Caco-2 (cell line): ENCODE results near the gene MAP3K21. TPM values are rescaled to one million over a fixed set of nuclear protein-coding genes. Genes with fewer than 3 reads are reported as not detected.

Experiments used
- BruUV-seq: library from RNA; stranded (reverse); fragments of 400-500 nt; replicated peaks from 2 replicates; lab custom pipeline; 2021; lab: Mats Ljungman, UMichigan
- CTCF ChIA-PET: fragments of 300-600 bp; sonication (Branson Sonifier 250); formaldehyde crosslinking; loops from one replicate; lab custom pipeline; 2022; ENCODE audit warnings: antibody characterized with exemption; lab: Charles Lee
- POLR2A ChIA-PET: fragments of 300-600 bp; sonication (Branson Sonifier 250); formaldehyde crosslinking; loops from one replicate; lab custom pipeline; 2022; ENCODE audit warnings: antibody characterized with exemption; lab: Charles Lee
- DNase-seq, 2 experiments: peaks; one replicate each; pipeline versions ENCODE4 v3.0.0 to v3.0.0-alpha.2; 2020 to 2022
- H3K27me3 ChIP-seq: replicated peaks from 2 replicates; pipeline ENCODE4 v1.6.0; 2011; ENCODE audit warnings: low read length; ENCODE audit not compliant: control insufficient read depth, insufficient read depth
- H3K36me3 ChIP-seq: 2 replicates; pipeline ENCODE4 v1.5.1; 2011; ENCODE audit warnings: low read length; ENCODE audit not compliant: control insufficient read depth, insufficient read depth
- H3K4me1 ChIP-seq: fragments of 250-450 bp; sonication (Bioruptor Pico); 2 replicates; pipeline ENCODE4 v1.5.1; 2020; ENCODE audit warnings: mild to moderate bottlenecking
- H3K4me3 ChIP-seq: 2 replicates; pipeline ENCODE4 v1.5.1; 2011; ENCODE audit warnings: low read depth, mild to moderate bottlenecking, control low read depth, low read length
- H3K9me3 ChIP-seq: fragments of 250-450 bp; sonication (Bioruptor Pico); 2 replicates; pipeline ENCODE4 v1.5.1; 2020; ENCODE audit warnings: mild to moderate bottlenecking, moderate library complexity
- H3K27ac Mint-ChIP-seq: one replicate; pipeline ENCODE4 v1.8.0; 2022; ENCODE audit warnings: mixed read lengths; ENCODE audit not compliant: unreplicated experiment
- H3K27me3 Mint-ChIP-seq: one replicate; pipeline ENCODE4 v1.8.0; 2022; ENCODE audit warnings: mixed read lengths; ENCODE audit not compliant: insufficient read depth, unreplicated experiment
- H3K36me3 Mint-ChIP-seq: one replicate; pipeline ENCODE4 v1.8.0; 2022; ENCODE audit warnings: mild to moderate bottlenecking, mixed read lengths; ENCODE audit not compliant: insufficient read depth, unreplicated experiment
- H3K4me1 Mint-ChIP-seq: one replicate; pipeline ENCODE4 v1.8.0; 2022; ENCODE audit warnings: low read depth, mixed read lengths; ENCODE audit not compliant: unreplicated experiment
- H3K4me3 Mint-ChIP-seq: one replicate; pipeline ENCODE4 v1.8.0; 2022; ENCODE audit warnings: mild to moderate bottlenecking, moderate library complexity, mixed read lengths; ENCODE audit not compliant: unreplicated experiment
- H3K9me3 Mint-ChIP-seq: one replicate; pipeline ENCODE4 v1.8.0; 2022; ENCODE audit warnings: mixed read lengths; ENCODE audit not compliant: unreplicated experiment
- CTCF ChIP-seq, 2 experiments: fragments of 200-600 bp in 1 of 2; IDR thresholded peaks; 1 replicate in 1 of 2; 2 replicates in 1 of 2; pipeline versions ENCODE4 v1.5.1 to v1.8.0; 2011 to 2022; ENCODE audit warnings: antibody characterized with exemption in 1 of 2, control low read depth in 1 of 2, inconsistent platforms in 1 of 2, low read depth in 1 of 2, low read length in 1 of 2, mild to moderate bottlenecking in 1 of 2, moderate library complexity in 1 of 2; ENCODE audit not compliant: insufficient read depth in 1 of 2, severe bottlenecking in 1 of 2, unreplicated experiment in 1 of 2
- intact Hi-C: fragments of 100-400 bp; cut with micrococcal nuclease; formaldehyde crosslinking; loops from one replicate; pipeline ENCODE4 v1.10.0; 2022; ENCODE audit not compliant: unreplicated experiment
- total RNA-seq: library from RNA; stranded (reverse); gene quantifications from 2 replicates; pipeline ENCODE4 v1.2.3, GENCODE V29; 2022

MAP3K21 gene
- total RNA-seq, 1 experiment from 2014 or later: 10.4 TPM

GRCh38 chr1:233376382-233377110 lies 49.0 kb downstream of the MAP3K21 start:
- no peak overlapping the region for H3K27ac Mint-ChIP-seq
- H3K4me3 Mint-ChIP-seq: no peak overlapping the region

GRCh38 chr1:233379869-233380438 lies 52.4 kb downstream of the MAP3K21 start:
- Histone ChIP-seq H3K4me3 (no peak overlapping the region), H3K27me3 (no peaks in the 10 kb centered on the region), H3K9me3 (no peaks in the 10 kb centered on the region), H3K4me1 (no peaks in the 10 kb centered on the region), H3K36me3 (peaks cover 2% of the 10 kb centered on the region; the same call in 1 of the 2 replicates)
- no peaks in the 10 kb centered on the region for H3K4me1 Mint-ChIP-seq
- ChIA-PET POLR2A (no interaction called here), CTCF (no interaction called here)
- intact Hi-C loops: no loop called here
- no peak for DNase-seq
- peaks cover 6% of the 10 kb centered on the region for H3K36me3 Mint-ChIP-seq
- no peak overlapping the region for H3K4me3 Mint-ChIP-seq
- no TSS peak for BruUV-seq
- peaks cover 10% of the 10 kb centered on the region for H3K9me3 Mint-ChIP-seq
- TF ChIP-seq CTCF (IDR thresholded peaks at IDR 0.05; ENCODE audit: insufficient read depth in 1 of 2, low read depth in 1 of 2, low read length in 1 of 2, severe bottlenecking in 1 of 2, unreplicated experiment in 1 of 2): no peak
- no peaks in the 10 kb centered on the region for H3K27me3 Mint-ChIP-seq
- no peak overlapping the region for H3K27ac Mint-ChIP-seq

More at GRCh38 chr1:233376382-233377110, 49.0 kb downstream of the MAP3K21 start:
- ChIA-PET CTCF (interaction anchor here (1.2 kb wide), 1 partner anchor 13 kb away, joined by 3 read pairs; no protein-coding TSS in a partner anchor), POLR2A (no interaction called here)
- no peaks in the 10 kb centered on the region for H3K27me3 ChIP-seq
- Mint-ChIP-seq H3K9me3 (no peaks in the 10 kb centered on the region), H3K27me3 (no peaks in the 10 kb centered on the region), H3K36me3 (no peaks in the 10 kb centered on the region), H3K4me1 (no peaks in the 10 kb centered on the region)
- no peak overlapping the region for H3K4me3 ChIP-seq
- no peaks in the 10 kb centered on the region for H3K4me1 ChIP-seq
- intact Hi-C loops: no loop called here
- H3K9me3 ChIP-seq: no peaks in the 10 kb centered on the region
- no peak for TF ChIP-seq CTCF (IDR thresholded peaks at IDR 0.05; ENCODE audit: insufficient read depth in 1 of 2, low read depth in 1 of 2, low read length in 1 of 2, severe bottlenecking in 1 of 2, unreplicated experiment in 1 of 2)
- BruUV-seq: no TSS peak
- no peaks in the 10 kb centered on the region for H3K36me3 ChIP-seq
- no peak for DNase-seq

- ChIA-PET POLR2A (no interaction called here), CTCF (no interaction called here)
- no TSS peak for BruUV-seq
- H3K4me3 Mint-ChIP-seq: no peak overlapping the region
- H3K4me1 Mint-ChIP-seq: no peaks in the 10 kb centered on the region
- H3K27me3 ChIP-seq: no peaks in the 10 kb centered on the region
- peaks cover 6% of the 10 kb centered on the region for H3K36me3 Mint-ChIP-seq
- no peak for TF ChIP-seq CTCF (IDR thresholded peaks at IDR 0.05; ENCODE audit: insufficient read depth in 1 of 2, low read depth in 1 of 2, low read length in 1 of 2, severe bottlenecking in 1 of 2, unreplicated experiment in 1 of 2)
- no peaks in the 10 kb centered on the region for H3K27me3 Mint-ChIP-seq
- intact Hi-C loops: no loop called here
- no peak overlapping the region for H3K27ac Mint-ChIP-seq
- peaks cover 10% of the 10 kb centered on the region for H3K9me3 Mint-ChIP-seq
- H3K4me1 ChIP-seq: no peaks in the 10 kb centered on the region
- H3K36me3 ChIP-seq: peaks cover 2% of the 10 kb centered on the region; the same call in 1 of the 2 replicates
- H3K4me3 ChIP-seq: no peak overlapping the region
- no peaks in the 10 kb centered on the region for H3K9me3 ChIP-seq
- DNase-seq: no peak
Observed at GRCh38 chr1:233381806-233382205, 54.3 kb downstream of the MAP3K21 start.
